GM12801 (cell line): Measurements from ENCODE around the gene ZBTB16.

Experiments used
- TF ChIP-seq, protein P1 (sequence below): IDR thresholded peaks from one replicate; pipeline ENCODE4 v1.5.1; 2011; ENCODE audit warnings: control low read depth; ENCODE audit not compliant: insufficient read length; ENCODE audit errors: extremely low read depth

ZBTB16 gene

DNA sequence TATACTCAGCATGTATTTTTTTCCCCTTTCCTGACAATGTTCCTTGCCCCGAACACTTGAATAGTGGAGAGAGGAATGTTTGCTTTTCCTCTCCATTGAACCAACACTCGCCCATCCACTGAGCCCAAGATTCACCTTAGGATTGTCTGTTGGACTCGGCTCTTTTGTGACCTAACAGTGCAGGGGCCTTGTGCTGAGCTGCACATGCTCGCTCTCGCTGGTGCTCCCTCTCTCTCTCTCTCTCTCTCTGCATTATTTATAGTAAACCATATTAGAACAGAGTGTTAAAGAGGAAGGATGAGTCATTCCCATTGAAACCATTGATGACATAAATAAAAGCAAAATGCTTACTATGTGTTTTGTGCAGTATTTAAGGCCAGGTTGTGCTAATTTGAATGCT lies 20.7 kb downstream of the ZBTB16 start:
- TF ChIP-seq, protein P1, sequence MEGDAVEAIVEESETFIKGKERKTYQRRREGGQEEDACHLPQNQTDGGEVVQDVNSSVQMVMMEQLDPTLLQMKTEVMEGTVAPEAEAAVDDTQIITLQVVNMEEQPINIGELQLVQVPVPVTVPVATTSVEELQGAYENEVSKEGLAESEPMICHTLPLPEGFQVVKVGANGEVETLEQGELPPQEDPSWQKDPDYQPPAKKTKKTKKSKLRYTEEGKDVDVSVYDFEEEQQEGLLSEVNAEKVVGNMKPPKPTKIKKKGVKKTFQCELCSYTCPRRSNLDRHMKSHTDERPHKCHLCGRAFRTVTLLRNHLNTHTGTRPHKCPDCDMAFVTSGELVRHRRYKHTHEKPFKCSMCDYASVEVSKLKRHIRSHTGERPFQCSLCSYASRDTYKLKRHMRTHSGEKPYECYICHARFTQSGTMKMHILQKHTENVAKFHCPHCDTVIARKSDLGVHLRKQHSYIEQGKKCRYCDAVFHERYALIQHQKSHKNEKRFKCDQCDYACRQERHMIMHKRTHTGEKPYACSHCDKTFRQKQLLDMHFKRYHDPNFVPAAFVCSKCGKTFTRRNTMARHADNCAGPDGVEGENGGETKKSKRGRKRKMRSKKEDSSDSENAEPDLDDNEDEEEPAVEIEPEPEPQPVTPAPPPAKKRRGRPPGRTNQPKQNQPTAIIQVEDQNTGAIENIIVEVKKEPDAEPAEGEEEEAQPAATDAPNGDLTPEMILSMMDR, result no peak

DNA sequence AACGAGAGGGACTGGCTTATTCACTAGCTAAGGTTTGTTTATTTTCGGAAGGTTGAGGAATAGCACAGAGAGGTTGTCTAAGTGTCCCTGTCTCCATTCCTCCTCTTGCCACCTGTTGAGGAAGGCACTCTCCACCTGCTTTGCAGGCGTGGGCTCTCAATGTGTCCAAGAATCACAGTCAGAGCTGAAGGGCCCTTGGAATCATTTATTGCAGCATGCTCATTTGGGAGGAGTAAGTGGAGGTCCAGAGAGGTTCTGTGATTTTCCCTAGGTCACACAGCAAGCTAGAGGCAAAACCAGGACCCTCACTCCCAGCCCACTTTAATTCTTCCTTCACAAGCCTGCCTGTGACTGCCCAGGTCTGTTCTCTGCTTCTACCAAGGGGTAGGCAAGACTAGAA lies 21.3 kb downstream of the ZBTB16 start:
- TF ChIP-seq, protein P1, result no peak

DNA sequence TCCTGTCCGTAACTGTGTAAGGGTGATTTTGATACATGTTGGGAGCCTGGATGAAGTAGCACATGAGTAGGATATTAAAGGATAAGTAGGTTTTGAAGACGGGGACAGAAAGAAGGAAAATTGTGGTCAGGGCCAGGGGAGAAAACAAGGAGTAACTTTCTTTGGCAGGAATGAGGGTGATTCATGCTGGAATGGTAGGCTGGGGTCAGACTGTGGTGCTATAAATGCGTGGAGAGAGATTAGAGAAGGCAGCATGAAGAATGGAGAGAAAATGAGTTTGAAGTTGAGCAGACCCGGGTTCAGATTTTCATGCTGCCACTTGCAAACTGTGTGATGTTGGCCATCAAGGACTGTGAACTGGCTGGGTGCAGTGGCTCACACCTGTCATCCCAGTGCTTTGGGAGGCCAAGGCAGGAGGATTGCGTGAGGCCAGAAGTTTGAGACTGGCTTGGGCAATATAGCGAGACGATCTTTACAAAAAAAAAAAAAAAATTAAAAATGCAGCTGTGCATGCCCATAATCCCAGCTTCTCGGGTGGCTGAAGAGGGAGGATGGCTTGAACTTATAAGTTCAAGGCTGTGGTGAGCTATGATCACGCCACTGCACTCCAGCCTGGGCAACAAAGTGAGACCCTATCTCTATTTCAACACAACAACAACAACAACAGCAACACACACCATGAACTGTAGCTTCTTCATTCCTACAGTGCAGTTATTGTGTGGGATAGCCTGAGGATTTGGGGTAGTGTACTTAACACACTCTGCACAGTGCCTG lies 22.3 kb downstream of the ZBTB16 start:
- TF ChIP-seq, protein P1, result no peak

DNA sequence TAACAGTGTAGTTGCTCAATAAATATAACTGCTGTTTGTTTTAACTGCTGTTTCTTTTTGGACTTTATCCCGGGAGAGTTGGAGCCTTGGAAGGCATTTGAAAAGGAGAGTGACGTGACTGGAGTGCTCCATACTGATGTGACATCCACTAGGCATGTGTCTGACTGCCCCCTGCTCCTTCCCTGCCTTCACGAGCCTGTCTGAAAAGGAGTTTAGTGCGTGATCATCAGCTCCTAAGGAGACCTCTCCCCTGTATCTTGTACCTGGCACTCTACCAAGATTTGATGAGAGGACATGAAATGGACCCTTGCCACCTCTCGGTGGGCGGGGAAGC lies 22.9 kb downstream of the ZBTB16 start:
- TF ChIP-seq, protein P1, result no peak

DNA sequence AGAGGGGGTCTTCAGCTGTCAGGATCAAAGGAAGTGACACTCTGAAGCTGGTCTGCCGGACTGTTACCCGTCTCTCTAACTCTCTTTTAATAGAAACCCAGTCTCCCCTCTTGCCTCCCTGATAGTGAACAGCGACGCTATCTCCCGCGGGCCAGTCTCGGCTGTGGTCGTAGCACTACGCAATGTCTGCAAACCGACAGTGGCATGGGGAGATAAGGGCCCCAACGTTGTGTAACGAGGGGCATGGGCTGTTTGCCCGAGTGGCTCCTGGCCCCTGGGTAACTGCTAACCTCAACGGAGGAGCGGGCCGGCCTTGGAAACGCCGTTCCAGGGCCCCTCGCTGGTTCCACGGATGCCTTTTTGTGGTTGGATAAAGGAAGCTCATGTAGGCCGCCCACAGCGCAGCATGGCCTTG lies 23.3 kb downstream of the ZBTB16 start:
- TF ChIP-seq, protein P1, result no peak

DNA sequence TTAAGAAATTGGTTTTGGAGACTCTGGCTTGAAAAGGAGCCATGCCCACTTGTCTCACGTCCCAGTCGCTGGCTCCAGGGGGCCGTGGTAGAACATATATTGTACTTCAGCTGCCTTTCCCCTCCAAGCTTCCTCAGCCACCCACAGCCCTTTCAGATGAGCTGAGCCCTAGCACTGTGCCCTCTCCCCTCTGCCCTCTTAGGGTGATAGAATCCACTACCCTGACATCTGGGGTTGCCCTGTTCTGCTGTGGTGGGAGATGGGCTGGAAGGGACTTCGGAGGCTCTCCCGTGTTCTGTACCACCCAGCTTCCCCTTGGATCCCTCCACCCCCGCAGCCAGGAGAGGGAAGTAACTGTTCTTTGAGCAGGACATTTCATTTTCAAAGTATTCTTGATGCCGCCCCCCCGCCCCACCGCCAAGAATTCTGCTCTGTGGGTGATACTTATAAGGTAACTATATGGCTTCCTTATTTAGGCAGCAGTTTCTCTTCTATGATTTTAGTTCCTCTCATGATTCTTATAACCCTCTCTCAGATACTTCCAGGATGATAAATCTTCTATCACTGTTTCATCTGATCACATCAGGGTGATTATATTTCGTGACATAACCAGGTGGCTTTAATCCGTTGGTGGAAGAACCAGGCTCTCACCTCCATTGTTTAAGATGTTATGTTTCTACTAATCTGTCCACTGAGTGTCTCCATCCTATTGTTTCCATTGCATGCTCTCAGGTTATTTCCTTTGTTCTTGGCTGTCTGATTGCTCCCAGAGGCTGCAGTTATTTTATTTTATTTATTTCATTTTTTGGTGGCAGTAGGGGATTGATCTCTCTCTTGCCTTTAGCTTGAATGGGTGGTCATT lies 24.1 kb downstream of the ZBTB16 start:
- TF ChIP-seq, protein P1, result no peak

DNA sequence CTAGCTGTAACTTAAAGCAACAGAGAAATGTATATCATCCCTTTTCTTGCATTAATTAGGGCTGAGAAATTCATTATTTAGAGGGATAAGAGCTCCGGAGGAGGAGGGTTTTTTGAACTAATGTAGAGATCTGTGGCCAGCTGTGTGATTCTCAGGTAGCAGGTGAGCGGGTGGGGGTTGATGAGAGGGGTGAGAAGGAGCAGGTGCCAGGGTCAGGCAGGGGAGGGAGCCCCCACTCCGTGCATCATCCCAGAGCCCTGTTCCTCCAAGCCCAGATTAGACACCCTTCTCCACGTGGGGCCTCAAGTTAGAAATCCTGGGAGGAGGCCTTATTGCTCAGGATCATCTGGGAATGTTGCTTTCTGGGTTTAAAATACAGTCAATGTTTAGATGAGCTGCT lies 24.9 kb downstream of the ZBTB16 start:
- TF ChIP-seq, protein P1, result no peak
